A673 (cell line): Measurements from ENCODE around the gene RPS6KA2. TPM values are rescaled to one million over a fixed set of nuclear protein-coding genes. Genes with fewer than 3 reads are reported as not detected.

Experiments
- BruUV-seq: library from RNA; stranded (reverse); fragments of 400-500 nt; replicated peaks from 2 replicates; lab custom pipeline; 2021; lab: Mats Ljungman, UMichigan
- CTCF ChIA-PET: fragments of 300-600 bp; sonication (Branson Sonifier 250); formaldehyde crosslinking; loops from one replicate; lab custom pipeline; 2022; ENCODE audit warnings: antibody characterized with exemption; lab: Charles Lee
- POLR2A ChIA-PET: fragments of 300-600 bp; sonication (Branson Sonifier 250); formaldehyde crosslinking; loops from one replicate; lab custom pipeline; 2022; ENCODE audit warnings: antibody characterized with exemption; ENCODE audit not compliant: low non-redundant PET; lab: Charles Lee
- DNase-seq: peaks from one replicate; pipeline ENCODE4 v3.0.0-alpha.2; 2015; ENCODE audit warnings: low spot score
- H3K27ac ChIP-seq: fragments of 200-600 bp; sonication (generic); 2 replicates; pipeline ENCODE4 v1.5.1; 2016; ENCODE audit warnings: mixed run types, low read depth, mild to moderate bottlenecking, mixed read lengths, antibody characterized with exemption, low read length; ENCODE audit not compliant: poor library complexity, severe bottlenecking
- H3K27me3 ChIP-seq: fragments of 200-600 bp; sonication (generic); replicated peaks from 2 replicates; pipeline ENCODE4 v1.6.1; 2017; ENCODE audit warnings: mixed run types, low read depth, mild to moderate bottlenecking, mixed read lengths, antibody characterized with exemption, low read length; ENCODE audit not compliant: insufficient read depth, poor library complexity
- H3K36me3 ChIP-seq: fragments of 200-600 bp; sonication (generic); 2 replicates; pipeline ENCODE4 v1.6.1; 2016; ENCODE audit warnings: mixed run types, mild to moderate bottlenecking, mixed read lengths, antibody characterized with exemption, low read length; ENCODE audit not compliant: insufficient read depth, poor library complexity, severe bottlenecking
- H3K4me1 ChIP-seq: fragments of 200-600 bp; sonication (generic); 2 replicates; pipeline ENCODE4 v1.6.1; 2017; ENCODE audit warnings: mixed run types, mild to moderate bottlenecking, mixed read lengths, antibody characterized with exemption, low read length; ENCODE audit not compliant: insufficient read depth, poor library complexity, severe bottlenecking
- H3K4me3 ChIP-seq: fragments of 200-600 bp; sonication (generic); 2 replicates; pipeline ENCODE4 v1.5.1; 2016; ENCODE audit warnings: low read depth, mixed run types, mild to moderate bottlenecking, mixed read lengths, low read length; ENCODE audit not compliant: poor library complexity, severe bottlenecking
- H3K9me3 ChIP-seq: fragments of 200-600 bp; sonication (generic); 2 replicates; pipeline ENCODE4 v1.6.1; 2016; ENCODE audit warnings: mixed run types, low read depth, mild to moderate bottlenecking, mixed read lengths, antibody characterized with exemption, low read length; ENCODE audit not compliant: poor library complexity, severe bottlenecking
- CTCF ChIP-seq: fragments of 300-800, 200-600 bp; sonication (generic); conservative IDR thresholded peaks from 2 replicates; pipeline ENCODE4 v1.5.1; 2017; ENCODE audit warnings: low read depth, mild to moderate bottlenecking, antibody characterized with exemption, low read length, moderate library complexity, mixed read lengths
- EZH2 ChIP-seq: fragments of 200-600 bp; sonication (generic); IDR thresholded peaks from 2 replicates; pipeline ENCODE4 v1.6.1; 2017; ENCODE audit warnings: borderline replicate concordance, low read depth, mild to moderate bottlenecking, mixed read lengths, antibody characterized with exemption, low read length; ENCODE audit not compliant: poor library complexity, severe bottlenecking
- intact Hi-C: fragments of 100-400 bp; cut with micrococcal nuclease; formaldehyde crosslinking; loops from one replicate; pipeline ENCODE4 v1.10.0; 2022; ENCODE audit not compliant: unreplicated experiment
- total RNA-seq: library from RNA; stranded (reverse); gene quantifications from 2 replicates; pipeline ENCODE4 v1.2.3, GENCODE V29; 2021

RPS6KA2 gene
- total RNA-seq, 1 experiment from 2014 or later = 30.1 TPM

- no TSS peak for BruUV-seq
- intact Hi-C loops = no loop called here
- Histone ChIP-seq H3K9me3 (no peaks in the 10 kb centered on the region), H3K36me3 (no peaks in the 10 kb centered on the region), H3K27ac (no peak overlapping the region), H3K27me3 (no peaks in the 10 kb centered on the region), H3K4me1 (peaks cover 12% of the 10 kb centered on the region), H3K4me3 (no peak overlapping the region)
- DNase-seq = no peak
- no peak for TF ChIP-seq CTCF
- no peak for TF ChIP-seq EZH2
- ChIA-PET POLR2A (no interaction called here), CTCF (no interaction called here)
These were observed 260.1 kb downstream of the RPS6KA2 start for GRCh38 chr6:166366921-166367320.

- no peak for DNase-seq
- POLR2A ChIA-PET = no interaction called here
- no peak for TF ChIP-seq CTCF
- TF ChIP-seq EZH2 = no peak
- no TSS peak for BruUV-seq
- H3K4me1 ChIP-seq = peaks cover 12% of the 10 kb centered on the region
- no peaks in the 10 kb centered on the region for H3K36me3 ChIP-seq
- H3K9me3 ChIP-seq = no peaks in the 10 kb centered on the region
- no peak overlapping the region for H3K4me3 ChIP-seq
- CTCF ChIA-PET = no interaction called here
- intact Hi-C loops = no loop called here
- H3K27ac ChIP-seq = no peak overlapping the region
- H3K27me3 ChIP-seq = no peaks in the 10 kb centered on the region
These were observed 261.2 kb downstream of the RPS6KA2 start for GRCh38 chr6:166365806-166366205.

- H3K4me1 ChIP-seq = peaks cover 12% of the 10 kb centered on the region
- TF ChIP-seq CTCF = no peak
- TF ChIP-seq EZH2 = no peak
- no peaks in the 10 kb centered on the region for H3K36me3 ChIP-seq
- ChIA-PET CTCF (no interaction called here), POLR2A (interaction anchor here (0.6 to 0.7 kb wide), 2 partner anchors 18 to 691 kb away, joined by 3 to 5 read pairs; no protein-coding TSS in a partner anchor)
- H3K27ac ChIP-seq = no peak overlapping the region
- intact Hi-C loops = no loop called here
- no peaks in the 10 kb centered on the region for H3K27me3 ChIP-seq
- peak; percentile 70 for DNase-seq
- H3K9me3 ChIP-seq = no peaks in the 10 kb centered on the region
- no peak overlapping the region for H3K4me3 ChIP-seq
- BruUV-seq = TSS peak; percentile 73
These were observed 261.8 kb downstream of the RPS6KA2 start for GRCh38 chr6:166365221-166365620.
